Left lung (tissue), 10 donors: Measurements from ENCODE around the gene FECH. TPM values are rescaled to one million over a fixed set of nuclear protein-coding genes. Genes with fewer than 3 reads are reported as not detected.

Experiments
- ATAC-seq: fragments of 200-7000 bp; cut with Tn5 transposase; one replicate; pipeline ENCODE4 v1.9.1; 2020; ENCODE audit warnings: moderate library complexity
- DNase-seq, 4 donors: peaks; one replicate each; pipeline ENCODE4 v3.0.0-alpha.2; 2013 to 2020
- H3K27ac ChIP-seq, 2 donors: fragments of 200-600 bp; sonication (generic) in 1 of 2; one replicate each; pipeline versions ENCODE4 v1.5.0 to v1.8.0; 2020 to 2021
- H3K27me3 ChIP-seq, 2 donors: fragments of 200-600 bp; sonication (generic) in 1 of 2; one replicate each; pipeline versions ENCODE4 v1.5.0 to v1.8.0; 2020 to 2021
- H3K36me3 ChIP-seq, 2 donors: fragments of 200-600 bp; sonication (generic) in 1 of 2; one replicate each; pipeline versions ENCODE4 v1.5.0 to v1.8.0; 2020 to 2021
- H3K4me1 ChIP-seq, 2 donors: fragments of 200-600 bp; one replicate each; pipeline ENCODE4 v1.8.0; 2021
- H3K4me3 ChIP-seq, 2 donors: fragments of 200-600 bp; sonication (generic) in 1 of 2; one replicate each; pipeline versions ENCODE4 v1.5.0 to v1.8.0; 2020 to 2021; ENCODE audit warnings: mild to moderate bottlenecking in 1 of 2
- H3K9me3 ChIP-seq, 2 donors: fragments of 200-600 bp; sonication (generic) in 1 of 2; one replicate each; pipeline versions ENCODE4 v1.5.0 to v1.8.0; 2020 to 2021
- CTCF ChIP-seq, 2 donors: fragments of 200-600 bp; sonication (generic) in 1 of 2; IDR thresholded peaks; one replicate each; pipeline versions ENCODE4 v1.5.0 to v1.8.0; 2021; ENCODE audit warnings: antibody characterized with exemption in 2 of 2
- intact Hi-C, 2 donors: fragments of 100-400 bp; cut with DNase I; formaldehyde crosslinking; loops; one replicate each; pipeline versions ENCODE4 v1.11.2 to v1.14.2; 2022
- polyA plus RNA-seq, 6 donors: library from polyadenylated mRNA; unstranded; fragments of 120-200 nt; gene quantifications; one replicate each; pipeline ENCODE4 v1.2.1, GENCODE V29; 2013; ENCODE audit not compliant: insufficient read length in 6 of 6
- total RNA-seq, 2 donors: library from RNA; stranded (reverse); fragmentation: NEBNext Ultra II Directional; extraction: Animal tissue kit (Norgen Biotek cat#: 25700); gene quantifications; one replicate each; pipeline ENCODE4 v1.2.1, GENCODE V29; 2021
- donor health status: DM: no; HTN: yes; CAD: no.
- donor health status: DM: no; HTN: no; CAD: no.

The FECH gene
- total and polyA plus RNA-seq, 8 donors: 18.7 to 33.3 (median 29.5) TPM

GRCh38 chr18:57574866-57575265 is 11.6 kb downstream of the FECH start:
- H3K36me3 ChIP-seq: peaks cover 0 to 83% of the 10 kb centered on the region in 2 donors
- no peak overlapping the region for H3K27ac ChIP-seq
- intact Hi-C loops: no loop called here
- DNase-seq (no peak), ATAC-seq (no peak)
- H3K4me3 ChIP-seq: no peak overlapping the region
- TF ChIP-seq CTCF (IDR thresholded peaks at IDR 0.05): no peak
- H3K9me3 ChIP-seq: no peaks in the 10 kb centered on the region
- H3K4me1 ChIP-seq: no peaks in the 10 kb centered on the region
- no peaks in the 10 kb centered on the region for H3K27me3 ChIP-seq

- ATAC-seq (no peak), DNase-seq (no peak)
- TF ChIP-seq CTCF (IDR thresholded peaks at IDR 0.05): no peak
- no peaks in the 10 kb centered on the region for H3K27me3 ChIP-seq
- peaks cover 0 to 81% of the 10 kb centered on the region in 2 donors for H3K36me3 ChIP-seq
- H3K9me3 ChIP-seq: no peaks in the 10 kb centered on the region
- no peaks in the 10 kb centered on the region for H3K4me1 ChIP-seq
- intact Hi-C loops: no loop called here
- H3K4me3 ChIP-seq: no peak overlapping the region
- no peak overlapping the region for H3K27ac ChIP-seq
These were observed 16.3 kb downstream of the FECH start for GRCh38 chr18:57570162-57570561.

GRCh38 chr18:57569133-57569532 is 17.4 kb downstream of the FECH start:
- H3K4me3 ChIP-seq: no peak overlapping the region
- intact Hi-C loops: no loop called here
- peak; percentile 51 for ATAC-seq

GRCh38 chr18:57561728-57562423 is 24.6 kb downstream of the FECH start:
- H3K36me3 ChIP-seq: peaks cover 0 to 55% of the 10 kb centered on the region in 2 donors
- ATAC-seq: peak; percentile 69
- peak in 2 of 4 donors; percentile 35 to 45 for DNase-seq

More at GRCh38 chr18:57569133-57569532, 17.4 kb downstream of the FECH start:
- no peaks in the 10 kb centered on the region for H3K27me3 ChIP-seq
- DNase-seq: no peak
- no peak for TF ChIP-seq CTCF (IDR thresholded peaks at IDR 0.05)
- peak overlapping the region in 1 of 2 donors; percentile 3 for H3K27ac ChIP-seq
- no peaks in the 10 kb centered on the region for H3K4me1 ChIP-seq
- peaks cover 0 to 80% of the 10 kb centered on the region in 2 donors for H3K36me3 ChIP-seq
- H3K9me3 ChIP-seq: no peaks in the 10 kb centered on the region

More at GRCh38 chr18:57561728-57562423, 24.6 kb downstream of the FECH start:
- Histone ChIP-seq H3K9me3 (no peaks in the 10 kb centered on the region), H3K27me3 (no peaks in the 10 kb centered on the region), H3K27ac (no peak overlapping the region), H3K4me1 (no peaks in the 10 kb centered on the region), H3K4me3 (no peak overlapping the region)
- TF ChIP-seq CTCF (IDR thresholded peaks at IDR 0.05): peak; percentile 75 to 93
- intact Hi-C loops: no loop called here
